T-helper 17 cell (primary cell): ENCODE measurements around the gene ADGRE2. TPM values are rescaled to one million over a fixed set of nuclear protein-coding genes. Genes with fewer than 3 reads are reported as not detected.
"Not testable (repeated sequence)": the region's sequence is repeated elsewhere in the genome, so short reads cannot be mapped to it uniquely, and the experiment has no call there.

Source experiments
- ATAC-seq: fragments of 150-1000 bp; cut with Tn5 transposase; 2 replicates; pipeline ENCODE4 v1.10.0; 2021; ENCODE audit warnings: mild to moderate bottlenecking, moderate library complexity
- DNase-seq, 3 donors: peaks; one replicate each; pipeline versions ENCODE4 v3.0.0 to v3.0.0-alpha.2; 2020 to 2021
- H3K9me3 ChIP-seq: one replicate; pipeline ENCODE4 v1.7.0; 2013; ENCODE audit warnings: low read length, mild to moderate bottlenecking; ENCODE audit not compliant: control insufficient read depth, poor library complexity, severe bottlenecking
- H3K27ac Mint-ChIP-seq: one replicate; pipeline ENCODE4 v1.8.0; 2022; ENCODE audit warnings: mild to moderate bottlenecking, moderate library complexity, mixed read lengths
- H3K27me3 Mint-ChIP-seq: one replicate; pipeline ENCODE4 v1.8.0; 2022; ENCODE audit warnings: mixed read lengths
- H3K36me3 Mint-ChIP-seq: one replicate; pipeline ENCODE4 v1.8.0; 2022; ENCODE audit warnings: low read depth, mixed read lengths
- H3K4me1 Mint-ChIP-seq: one replicate; pipeline ENCODE4 v1.8.0; 2022; ENCODE audit warnings: mild to moderate bottlenecking, mixed read lengths
- H3K4me3 Mint-ChIP-seq: one replicate; pipeline ENCODE4 v1.8.0; 2022; ENCODE audit warnings: mild to moderate bottlenecking, moderate library complexity, mixed read lengths
- total RNA-seq, 4 donors: library from RNA in 2 of 4; stranded (reverse) in 2 of 4; gene quantifications; one replicate each; pipeline ENCODE4 v1.2.3 and lab custom pipeline; 2022 to 2026

The ADGRE2 gene
- total RNA-seq (10 to 100 TPM in 1 of 2 donors, 1 to 10 TPM in 1; 5.3 to 20.6 TPM), total RNA-seq (lab: John Stamatoyannopoulos, UW) (1.0 to 2.0 reads per million in 2 donors)

DNA sequence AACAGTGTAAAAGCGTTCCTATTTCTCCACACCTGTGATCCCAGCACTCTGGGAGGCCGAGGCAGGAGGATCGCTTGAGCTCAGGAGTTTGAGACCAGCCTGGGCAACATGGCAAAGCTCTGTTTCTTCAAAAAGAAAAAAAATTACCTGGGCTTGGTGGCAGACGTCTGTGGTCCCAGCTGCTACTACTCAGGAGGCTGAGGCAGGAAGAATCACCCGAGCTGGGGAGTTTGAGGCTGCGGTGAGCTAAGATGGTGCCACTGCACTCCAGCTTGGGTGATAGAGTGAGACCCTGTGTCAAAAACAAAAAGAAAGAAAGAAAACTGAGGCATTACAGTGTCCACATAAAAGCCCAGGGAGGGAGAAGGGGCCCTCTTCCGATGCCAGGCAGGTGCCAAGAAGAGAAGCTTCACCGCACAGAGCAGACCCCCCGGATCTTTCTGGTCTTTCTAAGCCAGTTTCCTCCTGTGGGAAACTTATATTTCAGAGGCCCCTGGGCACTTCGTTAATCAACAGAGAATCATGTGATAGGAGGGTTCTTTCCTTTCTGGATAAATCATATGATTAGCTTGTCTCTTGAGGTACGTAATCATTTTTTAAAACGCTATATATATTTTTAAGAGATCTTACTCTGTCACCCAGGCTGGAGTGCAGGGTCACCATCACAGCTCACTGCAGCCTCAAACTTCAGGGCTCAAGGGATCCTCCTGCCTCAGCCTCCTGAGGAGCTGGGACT lies at the start of gene ADGRE2:
TSS of gene ADGRE2 (minus strand) at position 451 of the 736 bp plus-strand sequence. CDS start 1,804 bp downstream, outside the sequence.
- H3K27ac Mint-ChIP-seq, DNase-seq, H3K4me3 Mint-ChIP-seq, ATAC-seq, H3K36me3 Mint-ChIP-seq, H3K9me3 ChIP-seq, H3K4me1 Mint-ChIP-seq: not testable (repeated sequence)
- peaks cover 52% of the 10 kb centered on the region for H3K27me3 Mint-ChIP-seq

DNA sequence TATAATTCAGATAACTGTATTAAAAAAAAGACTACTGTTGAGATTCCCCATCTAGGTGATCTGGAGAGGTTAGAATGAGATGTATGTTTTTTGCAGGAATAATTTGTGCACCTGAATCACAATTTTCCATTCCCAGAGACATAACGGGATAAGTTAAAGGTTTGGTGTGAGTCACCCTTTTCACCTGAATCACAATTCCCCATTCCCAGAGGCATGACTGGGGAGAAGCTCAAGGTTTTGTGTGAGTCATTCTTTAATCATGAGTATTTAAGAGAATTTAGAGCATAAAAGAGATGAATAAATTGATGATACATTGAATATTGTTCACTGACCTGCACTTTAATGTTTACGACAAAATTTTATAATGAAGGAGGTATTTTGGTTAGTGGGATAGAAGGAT lies 47.6 kb upstream of the ADGRE2 start:
- H3K36me3 Mint-ChIP-seq: peaks cover 2% of the 10 kb centered on the region
- H3K4me1 Mint-ChIP-seq: peaks cover 3% of the 10 kb centered on the region
- no peak overlapping the region for H3K4me3 Mint-ChIP-seq
- no peak for DNase-seq
- H3K27ac Mint-ChIP-seq: no peak overlapping the region
- H3K9me3 ChIP-seq: peaks cover 4% of the 10 kb centered on the region
- no peak for ATAC-seq
- H3K27me3 Mint-ChIP-seq: peaks cover 70% of the 10 kb centered on the region

DNA sequence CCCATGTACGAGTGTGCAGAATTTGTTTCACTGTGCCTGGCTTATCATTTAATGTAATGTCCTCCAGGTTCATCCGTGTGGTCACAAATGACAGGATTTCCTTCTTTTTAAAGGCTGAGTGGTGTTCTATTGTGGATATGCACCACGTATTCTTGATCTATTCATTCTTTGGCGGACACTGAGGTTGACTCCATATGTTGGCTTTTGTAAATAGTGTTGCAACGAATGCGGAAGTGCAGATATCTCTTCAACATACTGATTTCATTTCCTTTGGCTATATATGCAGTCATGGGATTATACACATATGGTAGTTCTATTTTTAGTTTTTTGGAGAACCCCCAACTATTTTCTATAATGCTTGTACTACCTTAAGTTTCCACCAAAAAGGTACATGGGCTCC lies 43.6 kb upstream of the ADGRE2 start:
- no peaks in the 10 kb centered on the region for H3K36me3 Mint-ChIP-seq
- H3K4me1 Mint-ChIP-seq: peaks cover 3% of the 10 kb centered on the region
- no peak for DNase-seq
- H3K27ac Mint-ChIP-seq: no peak overlapping the region
- no peak for ATAC-seq
- peaks cover 4% of the 10 kb centered on the region for H3K9me3 ChIP-seq
- H3K4me3 Mint-ChIP-seq: no peak overlapping the region
- peaks cover 50% of the 10 kb centered on the region for H3K27me3 Mint-ChIP-seq

DNA sequence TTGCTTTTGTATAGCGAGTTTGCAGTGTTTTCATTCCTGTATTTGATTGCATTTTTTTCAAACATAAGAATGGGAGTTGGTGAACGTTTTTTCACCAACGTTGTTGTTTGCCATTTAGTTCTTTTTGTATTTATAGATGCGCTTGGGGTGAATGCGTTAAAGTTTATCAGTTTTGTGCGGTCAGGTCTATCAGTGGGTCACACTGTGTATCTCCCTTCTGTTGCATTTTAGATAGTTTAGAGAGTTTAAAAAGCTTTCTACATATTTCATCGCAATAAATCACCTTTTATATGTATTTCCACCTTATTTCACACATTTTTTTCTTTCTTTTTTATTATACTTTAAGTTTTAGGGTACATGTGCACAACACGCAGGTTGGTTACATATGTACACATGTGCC lies 40.2 kb upstream of the ADGRE2 start:
- H3K9me3 ChIP-seq: no peaks in the 10 kb centered on the region
- ATAC-seq (no peak), DNase-seq (no peak)
- Mint-ChIP-seq H3K4me1 (peaks cover 3% of the 10 kb centered on the region), H3K27me3 (peaks cover 29% of the 10 kb centered on the region), H3K36me3 (no peaks in the 10 kb centered on the region), H3K4me3 (no peak overlapping the region), H3K27ac (no peak overlapping the region)

DNA sequence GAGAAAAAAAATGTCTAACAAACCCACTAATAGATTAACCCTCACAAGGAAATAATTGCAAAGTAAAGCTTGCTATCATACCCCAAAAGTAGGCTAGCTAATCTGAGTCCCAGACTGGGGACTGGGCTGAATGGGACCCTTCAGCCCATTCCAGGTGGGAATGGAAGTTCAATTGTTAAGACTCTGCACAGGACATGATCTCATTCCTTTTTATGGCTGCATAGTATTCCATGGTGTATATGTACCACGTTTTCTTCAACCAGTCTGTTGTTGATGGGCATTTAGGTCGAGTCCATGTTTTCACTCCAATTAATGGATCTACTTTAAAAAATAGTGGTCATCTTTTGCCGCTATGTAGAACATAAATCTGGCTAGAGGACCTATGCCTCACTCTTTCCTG lies 38.7 kb upstream of the ADGRE2 start:
- Mint-ChIP-seq H3K4me1 (peaks cover 3% of the 10 kb centered on the region), H3K4me3 (no peak overlapping the region), H3K36me3 (no peaks in the 10 kb centered on the region), H3K27me3 (peaks cover 20% of the 10 kb centered on the region), H3K27ac (no peak overlapping the region)
- DNase-seq (no peak), ATAC-seq (no peak)
- H3K9me3 ChIP-seq: no peaks in the 10 kb centered on the region

DNA sequence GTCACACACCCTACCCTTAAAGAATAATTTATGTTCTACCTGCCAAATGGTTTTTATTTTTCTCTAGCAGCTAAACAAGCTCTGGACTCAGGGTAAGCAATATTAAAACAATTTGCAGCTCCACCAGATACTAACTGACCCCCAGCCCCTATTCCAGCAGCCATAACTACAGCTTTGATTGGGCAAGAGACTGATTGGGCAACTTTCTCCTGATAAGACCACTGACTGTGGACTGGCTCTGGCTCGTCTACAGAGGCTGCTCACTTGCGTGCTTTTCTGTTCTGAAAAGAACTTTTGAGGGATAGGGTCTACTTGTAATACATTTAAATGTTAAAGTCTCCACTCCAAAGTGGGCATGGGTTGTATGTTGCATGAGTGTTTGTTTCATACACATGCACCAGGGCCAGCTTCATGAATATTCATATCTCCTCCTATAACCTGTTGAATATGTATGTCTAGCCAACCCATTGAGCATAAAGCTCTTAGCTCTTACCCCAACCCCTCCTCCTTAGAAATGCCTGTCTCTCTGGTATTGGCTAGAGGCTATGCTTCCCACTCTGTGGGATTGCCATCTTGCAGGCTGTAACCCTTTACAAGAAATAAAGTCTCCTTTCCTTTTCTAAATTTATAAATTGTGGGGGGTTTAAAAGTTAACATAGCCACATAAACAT lies 36.8 kb upstream of the ADGRE2 start:
- DNase-seq: no peak
- Mint-ChIP-seq H3K4me3 (no peak overlapping the region), H3K27me3 (peaks cover 11% of the 10 kb centered on the region), H3K36me3 (no peaks in the 10 kb centered on the region), H3K27ac (no peak overlapping the region), H3K4me1 (peaks cover 2% of the 10 kb centered on the region)
- ATAC-seq: no peak
- H3K9me3 ChIP-seq: no peaks in the 10 kb centered on the region

DNA sequence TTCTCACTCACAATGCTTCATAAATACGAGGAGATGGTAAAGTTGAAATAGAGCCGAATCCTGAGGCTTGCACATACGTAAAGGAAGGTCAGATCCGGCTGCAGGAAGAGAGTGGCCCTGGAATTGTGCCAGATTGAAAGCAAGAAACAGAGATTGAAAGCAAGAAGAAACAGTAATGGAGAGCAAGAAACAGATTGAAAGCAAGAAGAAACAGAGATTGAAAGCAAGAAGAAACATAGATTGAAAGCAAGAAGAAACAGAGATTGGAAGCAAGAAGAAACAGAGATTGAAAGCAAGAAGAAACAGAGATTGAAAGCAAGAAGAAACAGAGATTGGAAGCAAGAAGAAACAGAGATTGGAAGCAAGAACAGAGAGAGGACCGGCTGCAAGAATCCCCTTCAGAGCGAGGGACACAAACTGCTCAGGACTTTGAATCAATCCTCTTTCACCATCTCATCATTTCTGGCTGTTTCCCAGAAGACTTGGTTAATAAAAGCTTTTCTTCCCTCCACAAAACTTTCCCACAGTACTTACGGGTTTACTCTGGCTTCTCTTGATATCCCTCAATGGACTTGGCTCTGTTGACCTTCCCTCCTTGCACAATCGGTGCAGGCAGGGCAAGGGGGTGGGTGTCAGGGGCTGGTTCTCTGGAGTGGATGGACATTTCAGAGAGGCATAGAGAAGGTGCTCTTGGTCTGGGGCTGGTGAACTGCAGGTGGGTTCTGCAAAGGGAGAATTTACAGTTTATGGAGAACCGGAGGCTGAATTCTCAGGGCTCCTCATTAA lies 31.1 kb upstream of the ADGRE2 start:
- Mint-ChIP-seq H3K4me1 (peaks cover 6% of the 10 kb centered on the region), H3K27ac (no peak overlapping the region), H3K27me3 (peaks cover 21% of the 10 kb centered on the region), H3K36me3 (no peaks in the 10 kb centered on the region), H3K4me3 (no peak overlapping the region)
- H3K9me3 ChIP-seq: no peaks in the 10 kb centered on the region
- DNase-seq: no peak
- no peak for ATAC-seq

DNA sequence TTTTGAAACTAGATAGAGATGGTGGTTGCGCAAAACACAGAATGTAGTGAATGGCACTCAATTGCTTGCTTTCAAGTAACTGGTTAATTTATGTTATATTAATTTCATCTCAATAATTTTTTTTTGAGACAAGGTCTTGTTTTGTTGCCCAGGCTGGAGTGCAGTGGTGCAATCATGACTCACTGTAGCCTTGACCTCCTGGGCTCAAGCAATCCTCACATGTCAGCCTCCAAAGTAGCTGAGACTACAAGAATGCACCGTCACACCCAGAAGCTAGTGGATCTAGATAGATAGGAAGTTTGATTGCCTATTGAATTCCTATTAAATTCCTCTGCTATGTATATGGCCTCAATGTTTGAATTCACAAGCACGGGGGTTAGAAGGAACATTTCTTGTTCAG lies 26.4 kb upstream of the ADGRE2 start:
- H3K4me3 Mint-ChIP-seq: no peak overlapping the region
- H3K36me3 Mint-ChIP-seq: no peaks in the 10 kb centered on the region
- H3K4me1 Mint-ChIP-seq: peaks cover 4% of the 10 kb centered on the region
- ATAC-seq (no peak), DNase-seq (no peak)
- no peak overlapping the region for H3K27ac Mint-ChIP-seq
- H3K27me3 Mint-ChIP-seq: peaks cover 38% of the 10 kb centered on the region
- H3K9me3 ChIP-seq: no peaks in the 10 kb centered on the region

DNA sequence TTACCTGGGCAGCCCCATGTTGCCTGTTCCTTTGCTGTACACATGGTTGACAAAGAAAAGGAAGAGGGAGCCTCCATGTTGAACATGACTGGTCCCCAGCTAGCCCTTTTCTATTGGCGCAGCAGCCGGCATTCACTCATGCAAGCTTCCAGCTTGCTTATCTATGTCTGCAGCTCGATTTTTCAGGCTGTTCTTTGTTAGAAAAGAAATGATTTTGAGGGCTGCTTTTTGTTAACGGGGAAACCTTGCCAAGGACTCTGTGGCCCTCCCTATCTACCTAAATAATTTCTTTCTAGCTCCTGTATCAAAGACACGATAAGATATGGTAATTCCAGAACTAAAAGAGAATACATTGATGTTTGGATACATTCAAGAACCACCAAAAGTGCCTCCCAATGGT lies 20.4 kb upstream of the ADGRE2 start:
- DNase-seq (no peak), ATAC-seq (no peak)
- Mint-ChIP-seq H3K27ac (no peak overlapping the region), H3K4me1 (no peaks in the 10 kb centered on the region), H3K4me3 (no peak overlapping the region), H3K27me3 (peaks cover 34% of the 10 kb centered on the region), H3K36me3 (no peaks in the 10 kb centered on the region)
- no peaks in the 10 kb centered on the region for H3K9me3 ChIP-seq

DNA sequence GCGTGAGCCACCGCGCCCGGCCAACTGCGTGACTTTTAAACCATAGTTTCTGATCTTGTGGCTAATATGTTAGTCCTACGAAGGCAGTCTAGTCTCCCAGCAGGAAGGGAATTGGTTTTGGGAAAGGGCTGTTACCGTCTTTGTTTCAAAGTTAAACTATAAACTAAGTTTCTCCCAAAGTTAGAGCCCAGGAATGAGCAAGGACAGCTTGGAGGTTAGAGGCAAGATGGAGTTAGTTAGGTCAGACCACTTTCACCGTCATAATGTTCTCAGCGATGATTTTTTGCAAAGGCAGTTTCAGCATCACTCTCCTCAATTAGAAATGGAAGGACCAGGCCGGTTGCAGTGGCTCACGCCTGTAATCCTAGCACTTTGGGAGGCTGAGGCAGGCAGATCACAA lies 17.7 kb upstream of the ADGRE2 start:
- Mint-ChIP-seq H3K27me3 (peaks cover 27% of the 10 kb centered on the region), H3K27ac (no peak overlapping the region), H3K4me3 (no peak overlapping the region), H3K4me1 (no peaks in the 10 kb centered on the region), H3K36me3 (no peaks in the 10 kb centered on the region)
- ATAC-seq (no peak), DNase-seq (no peak)
- no peaks in the 10 kb centered on the region for H3K9me3 ChIP-seq

DNA sequence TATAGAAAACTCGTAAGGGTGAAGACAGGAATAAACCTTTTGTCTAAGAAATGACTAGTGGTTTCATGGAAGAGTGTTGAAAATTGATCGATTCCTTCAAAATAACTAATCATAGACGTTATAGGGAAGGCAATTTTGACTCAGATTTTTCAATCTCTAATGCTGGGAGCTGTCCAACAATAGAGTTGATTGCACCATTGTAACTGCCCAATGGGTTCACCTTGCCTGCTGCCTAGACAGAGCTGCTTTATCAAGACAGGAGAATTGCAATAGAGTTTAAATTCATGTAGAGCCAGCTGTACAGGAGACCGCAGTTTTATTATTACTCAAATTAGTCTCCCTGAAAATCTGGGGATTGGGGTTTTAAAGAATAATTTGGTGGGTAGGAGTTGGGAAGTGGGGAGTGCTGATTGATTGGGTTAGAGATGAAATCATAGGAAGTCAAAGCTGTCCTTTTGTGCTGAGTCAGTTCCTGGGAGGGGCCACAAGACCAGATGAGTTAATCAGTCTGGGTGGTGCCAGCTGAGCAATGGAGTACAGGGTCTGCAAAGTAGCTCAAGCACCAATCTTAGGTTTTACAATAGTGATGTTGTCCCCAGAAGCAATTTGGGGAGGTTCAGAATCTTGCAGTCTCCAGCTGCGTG lies 16.8 kb upstream of the ADGRE2 start:
- ATAC-seq: no peak

DNA sequence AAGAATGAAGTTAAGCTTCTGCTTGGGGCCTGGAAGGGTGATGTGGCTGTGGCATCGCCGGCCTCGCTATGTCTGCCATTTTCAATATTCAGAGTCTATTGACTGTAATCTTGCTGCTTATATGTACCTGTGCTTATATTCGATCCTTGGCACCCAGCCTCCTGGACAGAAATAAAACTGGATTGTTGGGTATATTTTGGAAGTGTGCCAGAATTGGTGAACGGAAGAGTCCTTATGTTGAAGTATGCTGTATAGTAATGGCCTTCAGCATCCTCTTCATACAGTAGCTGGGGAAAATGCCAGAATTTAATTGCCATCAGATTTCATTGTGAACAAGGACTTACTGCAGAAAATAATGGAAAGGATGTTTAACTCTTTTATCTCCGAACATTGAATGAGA lies 13.9 kb upstream of the ADGRE2 start:
- not testable (repeated sequence) for DNase-seq, H3K27me3 Mint-ChIP-seq, H3K27ac Mint-ChIP-seq, H3K36me3 Mint-ChIP-seq, H3K4me3 Mint-ChIP-seq, ATAC-seq, H3K9me3 ChIP-seq, H3K4me1 Mint-ChIP-seq

More for the DNA sequence above, 16.8 kb upstream of the ADGRE2 start:
- H3K9me3 ChIP-seq: no peaks in the 10 kb centered on the region
- no peaks in the 10 kb centered on the region for H3K4me1 Mint-ChIP-seq
- no peak overlapping the region for H3K27ac Mint-ChIP-seq
- no peak for DNase-seq
- no peaks in the 10 kb centered on the region for H3K36me3 Mint-ChIP-seq
- H3K4me3 Mint-ChIP-seq: no peak overlapping the region
- peaks cover 19% of the 10 kb centered on the region for H3K27me3 Mint-ChIP-seq

DNA sequence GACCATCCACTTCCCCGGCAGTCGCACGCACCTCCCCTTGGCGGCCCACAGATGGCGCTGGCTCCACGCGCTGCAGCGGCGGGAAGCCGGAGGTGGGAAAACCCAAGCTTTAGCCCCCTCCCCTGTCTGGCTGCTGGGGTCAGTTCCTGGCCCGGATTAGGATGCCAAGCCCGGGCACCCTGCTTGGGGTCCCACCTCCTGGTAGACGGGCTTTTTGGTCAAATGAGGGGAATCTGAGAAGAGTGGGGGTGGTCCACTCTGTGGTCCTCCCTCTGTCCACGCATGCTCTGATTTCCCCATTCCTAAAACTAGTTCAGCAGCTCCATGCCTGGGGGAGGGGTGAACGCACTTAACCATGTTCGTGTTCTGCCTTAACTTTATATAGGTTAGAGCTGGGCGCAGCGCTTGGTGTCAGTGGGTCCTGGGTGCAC lies 8.1 kb upstream of the ADGRE2 start:
- ATAC-seq (no peak), DNase-seq (no peak)
- no peaks in the 10 kb centered on the region for H3K9me3 ChIP-seq
- no peak overlapping the region for H3K27ac Mint-ChIP-seq
- peaks cover 13% of the 10 kb centered on the region for H3K4me1 Mint-ChIP-seq
- peaks cover 30% of the 10 kb centered on the region for H3K27me3 Mint-ChIP-seq
- no peak overlapping the region for H3K4me3 Mint-ChIP-seq
- peaks cover 3% of the 10 kb centered on the region for H3K36me3 Mint-ChIP-seq
